Testis (tissue), 2 donors: ENCODE results near the gene GAGE10.
"Not testable (repeated sequence)": the region's sequence is repeated elsewhere in the genome, so short reads cannot be mapped to it uniquely, and the experiment has no call there.

Source experiments
- CTCF ChIP-seq, 3 experiments: fragments of 450-650 bp in 2 of 3; fragments of 200-600 bp in 1 of 3; sonication (generic) in 1 of 3; IDR thresholded peaks; one replicate each; pipeline ENCODE4 v1.5.1; 2016 to 2019; ENCODE audit warnings: antibody characterized with exemption in 3 of 3, mild to moderate bottlenecking in 2 of 3, moderate library complexity in 1 of 3
- POLR2A ChIP-seq: fragments of 450-650 bp; IDR thresholded peaks from one replicate; pipeline ENCODE4 v1.6.1; 2017; ENCODE audit warnings: antibody characterized with exemption, mild to moderate bottlenecking, moderate library complexity

- TF ChIP-seq CTCF (IDR thresholded peaks at IDR 0.05); POLR2A: not testable (repeated sequence)
Measured at GRCh38 chrX:49345402-49345801, 42.0 kb downstream of the GAGE10 start.
